Measurements from ENCODE around the gene PHF12.

Gene PHF12

GRCh38 chr17:28918295-28918694 lies 33.0 kb downstream of the PHF12 start:
- H3K27ac ChIP-seq (ENCODE audit: low read depth, low read length), result no peak overlapping the region
- H3K9me3 ChIP-seq (ENCODE audit: control insufficient read depth in 1 of 2, low read length in 2 of 2), result no peaks in the 10 kb centered on the region
- no peaks in the 10 kb centered on the region for H3K4me1 ChIP-seq (ENCODE audit: control insufficient read depth in 1 of 2, insufficient read depth in 2 of 2, low read length in 2 of 2)
- H3K4me3 ChIP-seq (ENCODE audit: low read depth in 1 of 2, low read length in 2 of 2), result no peak overlapping the region
- no peak overlapping the region for H3K9ac ChIP-seq (ENCODE audit: low read depth in 1 of 2, low read length in 2 of 2)
- no peaks in the 10 kb centered on the region for H3K27me3 ChIP-seq (ENCODE audit: control insufficient read depth in 1 of 2, insufficient read depth in 2 of 2, low read length in 2 of 2)
- peaks cover 56 to 91% of the 10 kb centered on the region in 2 donors for H3K36me3 ChIP-seq (ENCODE audit: control insufficient read depth in 1 of 2, insufficient read depth in 2 of 2, low read length in 2 of 2)

DNA sequence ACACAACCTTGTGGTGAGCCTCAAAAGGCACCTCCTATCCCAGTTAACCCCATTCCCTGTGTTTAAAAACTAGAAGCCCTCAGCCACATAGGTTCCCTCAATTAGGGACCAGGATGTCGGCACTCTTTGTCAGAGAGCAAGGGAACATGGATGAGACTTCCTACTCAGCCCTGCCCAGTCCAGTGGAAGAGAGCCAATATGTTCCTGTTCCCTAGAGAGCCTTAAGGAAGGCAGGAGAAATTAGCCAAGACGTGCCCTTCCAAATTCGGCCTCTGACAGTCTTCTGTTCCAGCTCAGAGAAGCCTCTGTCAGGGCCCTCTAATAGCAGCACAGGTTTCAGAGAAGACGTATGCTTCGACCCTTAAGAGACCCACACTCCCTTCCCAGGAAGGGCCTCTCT lies 33.9 kb downstream of the PHF12 start:
- H3K4me3 ChIP-seq (ENCODE audit: low read depth in 1 of 2, low read length in 2 of 2), result no peak overlapping the region
- peaks cover 64 to 92% of the 10 kb centered on the region in 2 donors for H3K36me3 ChIP-seq (ENCODE audit: control insufficient read depth in 1 of 2, insufficient read depth in 2 of 2, low read length in 2 of 2)
- peaks cover 3 to 5% of the 10 kb centered on the region in 2 donors for H3K4me1 ChIP-seq (ENCODE audit: control insufficient read depth in 1 of 2, insufficient read depth in 2 of 2, low read length in 2 of 2)
- H3K27ac ChIP-seq (ENCODE audit: low read depth, low read length), result no peak overlapping the region
- H3K9ac ChIP-seq (ENCODE audit: low read depth in 1 of 2, low read length in 2 of 2), result no peak overlapping the region
- H3K9me3 ChIP-seq (ENCODE audit: control insufficient read depth in 1 of 2, low read length in 2 of 2), result no peaks in the 10 kb centered on the region
- no peaks in the 10 kb centered on the region for H3K27me3 ChIP-seq (ENCODE audit: control insufficient read depth in 1 of 2, insufficient read depth in 2 of 2, low read length in 2 of 2)

GRCh38 chr17:28917029-28917428 lies 34.3 kb downstream of the PHF12 start:
- Histone ChIP-seq H3K36me3 (ENCODE audit: control insufficient read depth in 1 of 2, insufficient read depth in 2 of 2, low read length in 2 of 2) (peaks cover 68 to 92% of the 10 kb centered on the region in 2 donors), H3K27me3 (ENCODE audit: control insufficient read depth in 1 of 2, insufficient read depth in 2 of 2, low read length in 2 of 2) (no peaks in the 10 kb centered on the region), H3K9ac (ENCODE audit: low read depth in 1 of 2, low read length in 2 of 2) (no peak overlapping the region), H3K9me3 (ENCODE audit: control insufficient read depth in 1 of 2, low read length in 2 of 2) (no peaks in the 10 kb centered on the region), H3K4me3 (ENCODE audit: low read depth in 1 of 2, low read length in 2 of 2) (no peak overlapping the region), H3K27ac (ENCODE audit: low read depth, low read length) (no peak overlapping the region), H3K4me1 (ENCODE audit: control insufficient read depth in 1 of 2, insufficient read depth in 2 of 2, low read length in 2 of 2) (peaks cover 7 to 9% of the 10 kb centered on the region in 2 donors)

- Histone ChIP-seq H3K4me3 (ENCODE audit: low read depth in 1 of 2, low read length in 2 of 2) (no peak overlapping the region), H3K27me3 (ENCODE audit: control insufficient read depth in 1 of 2, insufficient read depth in 2 of 2, low read length in 2 of 2) (no peaks in the 10 kb centered on the region), H3K9ac (ENCODE audit: low read depth in 1 of 2, low read length in 2 of 2) (no peak overlapping the region), H3K36me3 (ENCODE audit: control insufficient read depth in 1 of 2, insufficient read depth in 2 of 2, low read length in 2 of 2) (peaks cover 72 to 92% of the 10 kb centered on the region in 2 donors), H3K4me1 (ENCODE audit: control insufficient read depth in 1 of 2, insufficient read depth in 2 of 2, low read length in 2 of 2) (peaks cover 11 to 14% of the 10 kb centered on the region in 2 donors), H3K27ac (ENCODE audit: low read depth, low read length) (no peak overlapping the region), H3K9me3 (ENCODE audit: control insufficient read depth in 1 of 2, low read length in 2 of 2) (no peaks in the 10 kb centered on the region)
Observed at GRCh38 chr17:28916302-28916934, 34.9 kb downstream of the PHF12 start.

DNA sequence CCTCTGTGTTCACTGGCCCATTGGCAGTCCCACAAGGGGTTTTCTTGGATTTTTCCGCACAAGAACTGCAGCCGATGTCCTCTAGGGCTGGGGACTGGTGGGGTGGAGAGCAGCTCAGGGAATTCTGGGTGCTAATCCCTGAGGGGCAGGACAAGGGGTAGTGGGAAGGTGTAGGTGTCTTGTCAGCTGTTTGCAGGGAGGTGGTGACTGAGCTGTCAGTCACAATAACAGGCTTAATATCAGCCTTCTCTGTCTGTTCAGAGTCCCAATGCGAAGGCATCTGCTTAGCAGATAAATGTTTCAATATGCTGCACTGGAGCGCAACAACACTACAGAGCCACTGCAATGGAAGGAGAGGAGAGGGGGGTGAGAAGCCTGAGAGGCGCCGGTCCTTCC lies 38.4 kb downstream of the PHF12 start:
- Histone ChIP-seq H3K4me1 (ENCODE audit: control insufficient read depth in 1 of 2, insufficient read depth in 2 of 2, low read length in 2 of 2) (peaks cover 11 to 14% of the 10 kb centered on the region in 2 donors), H3K9ac (ENCODE audit: low read depth in 1 of 2, low read length in 2 of 2) (no peak overlapping the region), H3K27me3 (ENCODE audit: control insufficient read depth in 1 of 2, insufficient read depth in 2 of 2, low read length in 2 of 2) (no peaks in the 10 kb centered on the region), H3K4me3 (ENCODE audit: low read depth in 1 of 2, low read length in 2 of 2) (no peak overlapping the region), H3K36me3 (ENCODE audit: control insufficient read depth in 1 of 2, insufficient read depth in 2 of 2, low read length in 2 of 2) (peaks cover 76 to 96% of the 10 kb centered on the region in 2 donors), H3K27ac (ENCODE audit: low read depth, low read length) (no peak overlapping the region), H3K9me3 (ENCODE audit: control insufficient read depth in 1 of 2, low read length in 2 of 2) (no peaks in the 10 kb centered on the region)

GRCh38 chr17:28912281-28912937 lies 38.9 kb downstream of the PHF12 start:
- Histone ChIP-seq H3K9ac (ENCODE audit: low read depth in 1 of 2, low read length in 2 of 2) (no peak overlapping the region), H3K27ac (ENCODE audit: low read depth, low read length) (no peak overlapping the region), H3K27me3 (ENCODE audit: control insufficient read depth in 1 of 2, insufficient read depth in 2 of 2, low read length in 2 of 2) (no peaks in the 10 kb centered on the region), H3K9me3 (ENCODE audit: control insufficient read depth in 1 of 2, low read length in 2 of 2) (no peaks in the 10 kb centered on the region), H3K36me3 (ENCODE audit: control insufficient read depth in 1 of 2, insufficient read depth in 2 of 2, low read length in 2 of 2) (peaks cover 71 to 96% of the 10 kb centered on the region in 2 donors), H3K4me1 (ENCODE audit: control insufficient read depth in 1 of 2, insufficient read depth in 2 of 2, low read length in 2 of 2) (peaks cover 11 to 14% of the 10 kb centered on the region in 2 donors), H3K4me3 (ENCODE audit: low read depth in 1 of 2, low read length in 2 of 2) (no peak overlapping the region)

- Histone ChIP-seq H3K27ac (ENCODE audit: low read depth, low read length) (no peak overlapping the region), H3K36me3 (ENCODE audit: control insufficient read depth in 1 of 2, insufficient read depth in 2 of 2, low read length in 2 of 2) (peaks cover 69 to 96% of the 10 kb centered on the region in 2 donors), H3K4me3 (ENCODE audit: low read depth in 1 of 2, low read length in 2 of 2) (no peak overlapping the region), H3K9ac (ENCODE audit: low read depth in 1 of 2, low read length in 2 of 2) (peak overlapping the region in 1 of 2 donors; percentile 34), H3K27me3 (ENCODE audit: control insufficient read depth in 1 of 2, insufficient read depth in 2 of 2, low read length in 2 of 2) (no peaks in the 10 kb centered on the region), H3K9me3 (ENCODE audit: control insufficient read depth in 1 of 2, low read length in 2 of 2) (no peaks in the 10 kb centered on the region), H3K4me1 (ENCODE audit: control insufficient read depth in 1 of 2, insufficient read depth in 2 of 2, low read length in 2 of 2) (peaks cover 11 to 14% of the 10 kb centered on the region in 2 donors)
Observed at GRCh38 chr17:28911411-28912045, 39.8 kb downstream of the PHF12 start.

DNA sequence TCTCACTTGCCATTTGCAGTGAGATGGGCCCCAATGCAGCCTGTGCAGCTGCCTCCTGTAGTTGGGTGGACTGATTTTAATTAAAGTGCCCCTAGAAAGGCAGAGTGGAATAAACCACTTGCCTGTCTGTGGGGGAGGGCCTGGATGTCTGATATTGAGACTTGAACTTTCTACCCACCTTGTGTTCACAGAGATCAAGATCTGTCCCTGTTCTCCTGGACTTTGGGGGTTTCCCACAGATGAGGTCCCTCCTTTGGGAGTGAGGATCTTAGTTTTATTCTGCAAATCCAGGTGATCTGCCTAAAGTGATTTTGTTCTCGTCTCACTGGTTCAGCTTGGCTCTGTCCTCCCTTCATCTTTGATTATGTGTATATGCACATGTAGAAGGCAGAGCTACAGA lies 40.8 kb downstream of the PHF12 start:
- H3K4me3 ChIP-seq (ENCODE audit: low read depth in 1 of 2, low read length in 2 of 2), result no peak overlapping the region
- no peak overlapping the region for H3K27ac ChIP-seq (ENCODE audit: low read depth, low read length)
- peaks cover 69 to 97% of the 10 kb centered on the region in 2 donors for H3K36me3 ChIP-seq (ENCODE audit: control insufficient read depth in 1 of 2, insufficient read depth in 2 of 2, low read length in 2 of 2)

GRCh38 chr17:28908640-28909167 lies 42.6 kb downstream of the PHF12 start:
- Histone ChIP-seq H3K4me1 (ENCODE audit: control insufficient read depth in 1 of 2, insufficient read depth in 2 of 2, low read length in 2 of 2) (peaks cover 16 to 21% of the 10 kb centered on the region in 2 donors), H3K9ac (ENCODE audit: low read depth in 1 of 2, low read length in 2 of 2) (no peak overlapping the region), H3K27me3 (ENCODE audit: control insufficient read depth in 1 of 2, insufficient read depth in 2 of 2, low read length in 2 of 2) (no peaks in the 10 kb centered on the region)

More for the DNA sequence above, 40.8 kb downstream of the PHF12 start:
- no peaks in the 10 kb centered on the region for H3K27me3 ChIP-seq (ENCODE audit: control insufficient read depth in 1 of 2, insufficient read depth in 2 of 2, low read length in 2 of 2)
- H3K9me3 ChIP-seq (ENCODE audit: control insufficient read depth in 1 of 2, low read length in 2 of 2), result no peaks in the 10 kb centered on the region
- peaks cover 11 to 14% of the 10 kb centered on the region in 2 donors for H3K4me1 ChIP-seq (ENCODE audit: control insufficient read depth in 1 of 2, insufficient read depth in 2 of 2, low read length in 2 of 2)
- H3K9ac ChIP-seq (ENCODE audit: low read depth in 1 of 2, low read length in 2 of 2), result no peak overlapping the region

More at GRCh38 chr17:28908640-28909167, 42.6 kb downstream of the PHF12 start:
- H3K27ac ChIP-seq (ENCODE audit: low read depth, low read length), result peak overlapping the region; percentile 0
- H3K9me3 ChIP-seq (ENCODE audit: control insufficient read depth in 1 of 2, low read length in 2 of 2), result no peaks in the 10 kb centered on the region
- H3K36me3 ChIP-seq (ENCODE audit: control insufficient read depth in 1 of 2, insufficient read depth in 2 of 2, low read length in 2 of 2), result peaks cover 55 to 83% of the 10 kb centered on the region in 2 donors
- no peak overlapping the region for H3K4me3 ChIP-seq (ENCODE audit: low read depth in 1 of 2, low read length in 2 of 2)

Measured in duodenal mucosa (tissue), 2 donors.